Endothelial cell (in vitro differentiated cells): ENCODE measurements around the gene LEMD1. TPM values are rescaled to one million over a fixed set of nuclear protein-coding genes. Genes with fewer than 3 reads are reported as not detected.

Experiments
- DNase-seq: peaks from one replicate; pipeline ENCODE4 v3.0.0; 2021; ENCODE audit warnings: low spot score
- H3K27ac Mint-ChIP-seq: one replicate; pipeline ENCODE4 v1.8.0; 2021; ENCODE audit warnings: mixed read lengths, inconsistent platforms; ENCODE audit not compliant: unreplicated experiment
- H3K27me3 Mint-ChIP-seq: one replicate; pipeline ENCODE4 v1.8.0; 2021; ENCODE audit warnings: mild to moderate bottlenecking, moderate library complexity, mixed read lengths, inconsistent platforms; ENCODE audit not compliant: unreplicated experiment
- H3K36me3 Mint-ChIP-seq: one replicate; pipeline ENCODE4 v1.8.0; 2021; ENCODE audit warnings: mild to moderate bottlenecking, low read depth, mixed read lengths, inconsistent platforms; ENCODE audit not compliant: unreplicated experiment
- H3K4me1 Mint-ChIP-seq: one replicate; pipeline ENCODE4 v1.8.0; 2021; ENCODE audit warnings: mild to moderate bottlenecking, mixed read lengths, inconsistent platforms; ENCODE audit not compliant: unreplicated experiment
- H3K4me3 Mint-ChIP-seq: one replicate; pipeline ENCODE4 v1.8.0; 2021; ENCODE audit warnings: mild to moderate bottlenecking, mixed read lengths, inconsistent platforms; ENCODE audit not compliant: unreplicated experiment
- H3K9me3 Mint-ChIP-seq: one replicate; pipeline ENCODE4 v1.8.0; 2021; ENCODE audit warnings: mixed read lengths, inconsistent platforms; ENCODE audit not compliant: unreplicated experiment
- total RNA-seq: library from RNA; stranded (reverse); fragmentation: NEBNext Ultra II Directional; extraction: Animal tissue kit (Norgen Biotek cat#: 25700); gene quantifications from one replicate; pipeline ENCODE4 v1.2.1, GENCODE V29; 2021; ENCODE audit not compliant: unreplicated experiment
- TF ChIP-seq, protein P1 (sequence below): fragments of 200-600 bp; sonication (generic); IDR thresholded peaks from one replicate; pipeline ENCODE4 v1.5.0; 2021; ENCODE audit warnings: antibody characterized with exemption; ENCODE audit not compliant: unreplicated experiment

LEMD1 gene
- total RNA-seq, 1 donor from 2014 or later = 3.0 TPM

GRCh38 chr1:205440476-205441317 is 18.8 kb upstream of the LEMD1 start:
- TF ChIP-seq, protein P1, sequence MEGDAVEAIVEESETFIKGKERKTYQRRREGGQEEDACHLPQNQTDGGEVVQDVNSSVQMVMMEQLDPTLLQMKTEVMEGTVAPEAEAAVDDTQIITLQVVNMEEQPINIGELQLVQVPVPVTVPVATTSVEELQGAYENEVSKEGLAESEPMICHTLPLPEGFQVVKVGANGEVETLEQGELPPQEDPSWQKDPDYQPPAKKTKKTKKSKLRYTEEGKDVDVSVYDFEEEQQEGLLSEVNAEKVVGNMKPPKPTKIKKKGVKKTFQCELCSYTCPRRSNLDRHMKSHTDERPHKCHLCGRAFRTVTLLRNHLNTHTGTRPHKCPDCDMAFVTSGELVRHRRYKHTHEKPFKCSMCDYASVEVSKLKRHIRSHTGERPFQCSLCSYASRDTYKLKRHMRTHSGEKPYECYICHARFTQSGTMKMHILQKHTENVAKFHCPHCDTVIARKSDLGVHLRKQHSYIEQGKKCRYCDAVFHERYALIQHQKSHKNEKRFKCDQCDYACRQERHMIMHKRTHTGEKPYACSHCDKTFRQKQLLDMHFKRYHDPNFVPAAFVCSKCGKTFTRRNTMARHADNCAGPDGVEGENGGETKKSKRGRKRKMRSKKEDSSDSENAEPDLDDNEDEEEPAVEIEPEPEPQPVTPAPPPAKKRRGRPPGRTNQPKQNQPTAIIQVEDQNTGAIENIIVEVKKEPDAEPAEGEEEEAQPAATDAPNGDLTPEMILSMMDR = no peak
- Mint-ChIP-seq H3K4me3 (no peak overlapping the region), H3K4me1 (peaks cover 55% of the 10 kb centered on the region), H3K36me3 (no peaks in the 10 kb centered on the region), H3K9me3 (no peaks in the 10 kb centered on the region), H3K27ac (peak overlapping the region; percentile 84), H3K27me3 (peaks cover 5% of the 10 kb centered on the region)
- DNase-seq = peak; percentile 47

DNA sequence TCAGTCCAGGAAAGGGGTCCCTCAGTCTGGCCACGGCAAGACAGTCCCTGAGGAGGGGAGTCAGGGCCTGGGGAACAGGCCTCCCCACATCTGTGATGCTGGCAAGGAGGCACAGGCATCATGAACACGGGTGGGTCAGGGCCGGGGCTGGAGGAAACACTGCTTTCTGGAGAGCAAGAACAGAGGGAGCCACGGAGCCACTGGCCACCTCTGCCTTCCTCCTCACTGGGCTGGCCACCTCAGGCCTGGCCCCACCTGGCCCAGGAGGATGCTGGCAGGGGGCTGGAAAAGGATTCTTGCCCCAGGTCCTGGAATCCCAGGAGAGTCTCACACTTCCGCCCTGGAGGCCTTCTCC is 18.2 kb upstream of the LEMD1 start:
- H3K4me1 Mint-ChIP-seq = peaks cover 49% of the 10 kb centered on the region
- no peak overlapping the region for H3K4me3 Mint-ChIP-seq
- H3K27me3 Mint-ChIP-seq = peaks cover 5% of the 10 kb centered on the region
- peak overlapping the region; percentile 48 for H3K27ac Mint-ChIP-seq
- TF ChIP-seq, protein P1 = no peak
- no peaks in the 10 kb centered on the region for H3K36me3 Mint-ChIP-seq
- DNase-seq = no peak
- H3K9me3 Mint-ChIP-seq = no peaks in the 10 kb centered on the region

GRCh38 chr1:205438213-205439158 is 16.6 kb upstream of the LEMD1 start:
- Mint-ChIP-seq H3K27me3 (peaks cover 6% of the 10 kb centered on the region), H3K4me3 (no peak overlapping the region), H3K9me3 (no peaks in the 10 kb centered on the region), H3K4me1 (peaks cover 37% of the 10 kb centered on the region), H3K36me3 (no peaks in the 10 kb centered on the region), H3K27ac (no peak overlapping the region)
- peak; percentile 58 for DNase-seq
- TF ChIP-seq, protein P1 = peak; percentile 45

GRCh38 chr1:205437570-205437969 is 15.7 kb upstream of the LEMD1 start:
- TF ChIP-seq, protein P1 = no peak
- Mint-ChIP-seq H3K36me3 (no peaks in the 10 kb centered on the region), H3K27ac (no peak overlapping the region), H3K9me3 (no peaks in the 10 kb centered on the region), H3K27me3 (peaks cover 6% of the 10 kb centered on the region), H3K4me1 (peaks cover 37% of the 10 kb centered on the region), H3K4me3 (no peak overlapping the region)
- no peak for DNase-seq
